Measurements from ENCODE around the gene POP7.

DNA sequence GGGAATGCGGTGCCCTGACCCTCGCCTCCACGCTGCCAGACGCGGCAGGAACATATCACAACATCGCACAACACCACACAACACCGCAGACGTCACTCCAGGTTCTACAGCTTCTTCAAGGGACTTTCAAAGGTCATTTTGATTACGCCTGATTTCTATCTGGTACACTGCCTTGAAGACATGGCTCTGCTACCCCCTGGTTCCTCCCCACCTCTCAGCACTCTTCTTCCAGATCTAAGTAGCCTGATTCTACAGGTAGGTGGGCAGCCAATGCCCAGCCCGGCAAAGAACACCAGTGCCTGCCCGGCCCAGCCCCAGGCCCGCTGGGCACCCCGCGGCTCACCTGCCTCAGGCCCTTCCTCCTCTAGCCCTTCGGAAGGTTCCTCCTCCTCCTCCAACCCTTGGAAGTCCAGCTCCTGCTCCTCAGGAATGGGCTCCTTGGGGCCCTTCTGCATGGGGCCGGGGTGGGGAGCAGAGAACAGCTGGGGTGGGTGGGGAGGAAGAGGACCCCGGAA is 20.2 kb upstream of the POP7 start:
- TF ChIP-seq, protein P1, sequence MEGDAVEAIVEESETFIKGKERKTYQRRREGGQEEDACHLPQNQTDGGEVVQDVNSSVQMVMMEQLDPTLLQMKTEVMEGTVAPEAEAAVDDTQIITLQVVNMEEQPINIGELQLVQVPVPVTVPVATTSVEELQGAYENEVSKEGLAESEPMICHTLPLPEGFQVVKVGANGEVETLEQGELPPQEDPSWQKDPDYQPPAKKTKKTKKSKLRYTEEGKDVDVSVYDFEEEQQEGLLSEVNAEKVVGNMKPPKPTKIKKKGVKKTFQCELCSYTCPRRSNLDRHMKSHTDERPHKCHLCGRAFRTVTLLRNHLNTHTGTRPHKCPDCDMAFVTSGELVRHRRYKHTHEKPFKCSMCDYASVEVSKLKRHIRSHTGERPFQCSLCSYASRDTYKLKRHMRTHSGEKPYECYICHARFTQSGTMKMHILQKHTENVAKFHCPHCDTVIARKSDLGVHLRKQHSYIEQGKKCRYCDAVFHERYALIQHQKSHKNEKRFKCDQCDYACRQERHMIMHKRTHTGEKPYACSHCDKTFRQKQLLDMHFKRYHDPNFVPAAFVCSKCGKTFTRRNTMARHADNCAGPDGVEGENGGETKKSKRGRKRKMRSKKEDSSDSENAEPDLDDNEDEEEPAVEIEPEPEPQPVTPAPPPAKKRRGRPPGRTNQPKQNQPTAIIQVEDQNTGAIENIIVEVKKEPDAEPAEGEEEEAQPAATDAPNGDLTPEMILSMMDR (IDR thresholded peaks at IDR 0.05; ENCODE audit: low read depth, low read length, missing input control), result no peak
- TF ChIP-seq, protein P2, sequence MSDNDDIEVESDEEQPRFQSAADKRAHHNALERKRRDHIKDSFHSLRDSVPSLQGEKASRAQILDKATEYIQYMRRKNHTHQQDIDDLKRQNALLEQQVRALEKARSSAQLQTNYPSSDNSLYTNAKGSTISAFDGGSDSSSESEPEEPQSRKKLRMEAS (IDR thresholded peaks at IDR 0.05), result no peak
- TF ChIP-seq, protein P3, sequence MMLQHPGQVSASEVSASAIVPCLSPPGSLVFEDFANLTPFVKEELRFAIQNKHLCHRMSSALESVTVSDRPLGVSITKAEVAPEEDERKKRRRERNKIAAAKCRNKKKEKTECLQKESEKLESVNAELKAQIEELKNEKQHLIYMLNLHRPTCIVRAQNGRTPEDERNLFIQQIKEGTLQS (IDR thresholded peaks at IDR 0.05), result no peak
- TF ChIP-seq JUND (IDR thresholded peaks at IDR 0.05) (no peak), RAD21 (IDR thresholded peaks at IDR 0.05) (no peak), TAF1 (conservative IDR thresholded peaks at IDR 0.05) (no peak)
